ENCODE data around the gene ESR1.

- TF ChIP-seq CTCF (optimal IDR thresholded peaks at IDR 0.05 in 1 of 3, IDR thresholded peaks at IDR 0.05 in 1 of 3, conservative IDR thresholded peaks at IDR 0.05 in 1 of 3; ENCODE audit: extremely low read depth in 1 of 3, insufficient read depth in 2 of 3, low read length in 3 of 3), result no peak
- no peak for TF ChIP-seq EZH2 (IDR thresholded peaks at IDR 0.05; ENCODE audit: low read length)
These were observed 279.6 kb downstream of the ESR1 start for GRCh38 chr6:152087096-152087495.

Measured in keratinocyte (primary cell).